Esophagus mucosa (tissue), 1 donor: ENCODE measurements around the gene RNGTT. TPM values are rescaled to one million over a fixed set of nuclear protein-coding genes. Genes with fewer than 3 reads are reported as not detected.

Source experiments
- ATAC-seq: fragments of 200-7000 bp; cut with Tn5 transposase; one replicate; pipeline ENCODE4 v1.9.1; 2020
- total RNA-seq: library from RNA; stranded (reverse); gene quantifications from one replicate; pipeline ENCODE4 v1.2.4, GENCODE V29; 2023
- donor health status: DM: yes; HTN: yes; CAD: no.

The RNGTT gene
- total RNA-seq, 1 donor from 2014 or later = 8.1 TPM

- no peak for ATAC-seq
Measured at GRCh38 chr6:88712243-88712936, 251.0 kb downstream of the RNGTT start.

DNA sequence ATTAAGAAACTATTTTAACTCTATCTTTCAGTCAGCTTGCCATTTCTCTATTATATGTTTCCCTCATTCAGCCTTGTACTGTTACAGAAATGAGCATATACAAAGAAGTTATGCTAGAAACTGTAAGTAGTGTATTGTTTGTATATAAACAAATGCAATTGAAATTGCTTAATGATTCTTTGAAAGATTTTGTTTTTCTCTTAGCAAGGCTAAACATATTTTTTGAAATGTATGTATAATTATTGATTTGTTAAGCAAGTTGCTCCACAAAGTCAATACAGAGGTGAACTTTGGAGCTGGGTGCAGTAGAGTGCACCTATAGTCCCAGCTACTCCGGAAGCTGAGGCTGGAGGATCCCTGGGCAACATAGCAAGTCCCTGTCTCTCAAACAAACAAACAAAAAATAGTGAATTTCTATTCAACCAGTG is 253.6 kb downstream of the RNGTT start:
- no peak for ATAC-seq

- ATAC-seq = no peak
Measured at GRCh38 chr6:88708197-88708744, 255.1 kb downstream of the RNGTT start.

GRCh38 chr6:88705601-88706000 is 257.8 kb downstream of the RNGTT start:
- ATAC-seq = no peak

- no peak for ATAC-seq
Measured at GRCh38 chr6:88704980-88705379, 258.4 kb downstream of the RNGTT start.

DNA sequence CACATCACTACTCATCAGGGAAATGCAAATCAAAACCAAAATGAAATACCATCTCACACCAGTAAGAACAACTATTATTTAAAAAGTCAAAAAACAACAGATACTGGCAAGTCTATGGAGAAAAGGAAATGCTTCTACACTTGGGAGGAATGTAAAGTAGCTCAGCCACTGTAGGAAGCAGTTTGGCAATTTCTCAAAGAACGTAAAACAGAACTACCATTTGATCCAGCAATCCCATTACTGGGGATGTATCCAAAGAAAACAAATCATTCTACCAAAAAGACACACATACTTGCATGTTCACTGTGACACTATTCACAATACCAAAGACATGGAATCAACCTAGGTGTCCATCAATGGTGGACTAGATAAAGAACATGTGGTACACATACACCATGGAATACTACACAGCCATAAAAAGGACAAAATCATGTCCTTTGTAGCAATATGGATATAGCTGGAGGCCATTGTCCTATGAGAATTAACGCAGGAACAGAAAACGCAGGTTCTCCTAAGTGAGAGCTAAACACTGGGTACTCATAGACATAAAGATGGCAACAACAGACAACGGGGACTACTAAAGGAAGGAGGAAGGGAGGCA is 260.4 kb downstream of the RNGTT start:
- ATAC-seq = no peak

DNA sequence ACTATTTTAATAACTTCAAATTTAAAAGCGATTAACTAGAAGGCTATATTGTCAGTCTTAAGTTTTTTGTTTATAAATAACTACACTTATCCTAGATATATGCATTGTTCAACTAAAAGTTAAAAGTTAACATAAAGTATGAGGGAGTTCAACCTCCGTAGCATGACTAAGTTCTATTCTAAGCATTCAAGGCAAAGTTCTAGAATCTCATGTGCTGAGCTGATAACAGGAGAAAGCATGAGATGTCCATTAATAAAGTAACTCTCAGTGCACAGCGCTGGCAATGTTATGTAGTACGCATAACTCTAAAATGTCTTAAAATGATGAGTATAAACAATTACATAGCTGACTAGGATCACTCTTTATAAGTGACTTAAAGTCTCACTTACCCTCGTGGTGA is 264.8 kb downstream of the RNGTT start:
- ATAC-seq = no peak

GRCh38 chr6:88695937-88696336 is 267.5 kb downstream of the RNGTT start:
- no peak for ATAC-seq

DNA sequence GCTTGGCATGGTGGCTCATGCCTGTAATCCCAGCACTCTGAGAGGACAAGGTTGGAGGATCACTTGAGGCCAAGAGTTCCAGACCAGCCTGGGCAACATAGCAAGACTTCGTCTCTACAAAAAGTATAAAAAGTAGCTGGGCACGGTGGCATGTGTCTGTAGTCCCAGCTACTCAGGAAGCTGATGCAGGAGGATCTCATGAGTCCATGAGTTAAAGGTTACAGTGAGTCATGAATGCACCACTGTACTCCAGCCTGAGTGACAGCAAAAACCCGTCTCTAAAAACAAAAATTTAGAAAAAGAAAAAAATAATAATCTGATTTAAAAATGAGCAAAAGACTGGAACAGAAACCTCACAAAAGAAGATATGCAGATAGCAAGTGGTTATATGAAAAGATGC is 279.7 kb downstream of the RNGTT start:
- no peak for ATAC-seq

DNA sequence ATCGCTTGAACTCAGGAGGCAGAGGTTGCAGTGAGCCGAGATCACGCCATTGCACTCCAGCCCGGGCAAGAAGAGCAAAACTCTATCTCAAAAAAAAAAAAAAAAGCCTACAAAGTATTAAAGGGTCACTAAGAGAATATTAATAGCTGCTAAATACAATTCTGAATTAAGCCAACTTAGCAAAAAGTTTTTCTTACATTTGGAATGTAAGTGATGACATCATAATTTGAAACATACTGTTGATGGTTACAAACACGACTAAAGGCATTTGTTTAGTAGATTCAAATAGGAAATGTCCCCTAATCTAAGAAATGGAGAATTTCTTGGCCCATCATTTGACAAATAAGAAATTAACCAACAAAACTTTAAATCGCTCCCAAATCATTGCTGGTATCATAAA is 282.8 kb downstream of the RNGTT start:
- ATAC-seq = no peak

GRCh38 chr6:88679841-88680240 is 283.6 kb downstream of the RNGTT start:
- ATAC-seq = no peak

- no peak for ATAC-seq
Measured at GRCh38 chr6:88677356-88677755, 286.1 kb downstream of the RNGTT start.

DNA sequence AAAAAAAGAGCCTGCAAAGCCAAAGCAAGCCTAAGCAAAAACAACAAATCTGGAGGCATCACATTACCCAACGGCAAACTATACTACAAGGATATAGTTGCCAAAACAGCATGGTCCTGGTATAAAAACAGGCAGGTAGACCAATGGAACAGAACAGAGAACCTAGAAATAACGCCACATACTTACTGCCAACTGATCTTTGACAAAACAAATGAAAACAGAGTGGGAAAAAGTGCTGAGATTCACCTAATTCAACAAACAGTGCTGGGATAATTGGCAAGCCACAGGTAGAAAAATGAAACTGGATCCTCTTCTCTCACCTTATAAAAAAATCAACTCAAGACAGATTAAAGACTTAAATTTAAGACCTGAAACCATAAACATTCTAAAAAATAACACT is 291.8 kb downstream of the RNGTT start:
- ATAC-seq = no peak

DNA sequence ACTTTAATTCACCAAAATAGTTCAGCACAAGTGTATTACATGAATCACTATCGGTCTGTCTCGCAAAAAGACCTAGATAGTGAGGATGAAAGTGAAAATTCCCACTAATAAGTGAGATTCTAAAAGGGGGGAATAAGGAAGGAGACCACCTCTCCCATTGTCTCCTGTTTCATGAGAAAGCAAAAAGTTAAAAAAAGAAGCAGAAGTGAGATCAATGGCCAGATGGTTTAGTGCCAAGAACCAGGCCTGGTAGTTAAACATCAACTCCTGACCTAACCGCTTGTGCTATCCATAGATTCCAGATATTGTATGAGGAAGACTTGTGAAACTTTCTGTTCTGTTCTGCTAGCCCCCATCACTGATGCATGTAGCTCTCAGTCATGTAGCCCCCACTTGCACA is 293.0 kb downstream of the RNGTT start:
- no peak for ATAC-seq

DNA sequence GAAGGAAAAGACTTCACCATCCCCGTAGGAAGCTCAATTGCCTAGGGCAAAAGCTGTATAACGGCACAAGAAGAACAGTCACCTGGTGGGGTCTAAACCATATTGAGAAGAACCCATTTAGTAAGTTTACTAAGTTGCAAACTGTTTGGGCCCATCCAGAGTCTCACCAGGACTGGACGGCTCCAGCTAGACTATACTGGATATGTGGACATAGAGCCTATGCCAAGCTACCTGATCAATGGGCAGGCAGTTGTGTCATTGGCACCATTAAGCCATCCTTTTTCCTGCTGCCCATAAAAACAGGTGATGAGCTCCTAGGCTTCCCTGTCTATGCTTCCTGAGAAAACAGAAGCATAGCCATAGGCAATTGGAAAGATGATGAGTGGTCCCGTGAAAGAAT is 293.9 kb downstream of the RNGTT start:
- ATAC-seq = no peak

DNA sequence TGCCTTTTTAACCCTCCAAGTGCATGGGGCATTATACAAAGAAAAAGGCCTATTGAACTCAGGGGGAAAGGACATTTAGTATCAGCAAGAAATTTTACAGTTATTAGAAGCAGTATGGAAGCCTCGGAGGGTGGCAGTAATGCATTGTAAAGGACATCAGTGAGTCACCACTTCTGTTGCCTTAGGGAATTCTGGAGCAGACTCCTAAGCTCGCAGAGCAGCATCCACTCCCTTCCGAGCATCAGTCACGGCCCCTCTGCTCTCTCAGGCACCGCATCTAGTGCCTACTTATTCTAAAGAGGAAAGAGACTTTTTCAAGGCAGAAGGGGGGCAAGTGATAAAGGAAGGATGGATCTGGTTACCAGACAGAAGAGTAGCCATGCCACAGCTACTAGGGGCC is 296.5 kb downstream of the RNGTT start:
- no peak for ATAC-seq

DNA sequence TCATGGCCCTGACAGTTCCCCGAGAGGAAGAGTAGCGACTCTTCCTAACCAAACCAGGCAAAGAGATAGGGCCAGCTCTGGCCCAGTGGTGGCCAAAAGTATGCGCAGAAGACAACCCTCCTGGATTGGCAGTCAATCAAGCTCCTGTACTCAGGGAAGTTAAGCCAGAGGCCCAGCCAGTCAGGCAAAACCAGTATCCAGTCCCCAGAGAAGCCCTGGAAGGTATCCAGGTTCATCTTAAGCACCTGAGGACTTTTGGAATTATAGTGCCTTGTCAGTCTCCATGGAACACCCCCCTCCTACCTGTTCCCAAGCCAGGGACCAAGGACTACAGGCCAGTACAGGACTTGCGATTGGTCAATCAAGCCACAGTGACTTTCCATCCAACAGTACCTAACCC is 298.3 kb downstream of the RNGTT start:
- no peak for ATAC-seq

GRCh38 chr6:88663801-88664200 is 299.6 kb downstream of the RNGTT start:
- ATAC-seq = no peak

DNA sequence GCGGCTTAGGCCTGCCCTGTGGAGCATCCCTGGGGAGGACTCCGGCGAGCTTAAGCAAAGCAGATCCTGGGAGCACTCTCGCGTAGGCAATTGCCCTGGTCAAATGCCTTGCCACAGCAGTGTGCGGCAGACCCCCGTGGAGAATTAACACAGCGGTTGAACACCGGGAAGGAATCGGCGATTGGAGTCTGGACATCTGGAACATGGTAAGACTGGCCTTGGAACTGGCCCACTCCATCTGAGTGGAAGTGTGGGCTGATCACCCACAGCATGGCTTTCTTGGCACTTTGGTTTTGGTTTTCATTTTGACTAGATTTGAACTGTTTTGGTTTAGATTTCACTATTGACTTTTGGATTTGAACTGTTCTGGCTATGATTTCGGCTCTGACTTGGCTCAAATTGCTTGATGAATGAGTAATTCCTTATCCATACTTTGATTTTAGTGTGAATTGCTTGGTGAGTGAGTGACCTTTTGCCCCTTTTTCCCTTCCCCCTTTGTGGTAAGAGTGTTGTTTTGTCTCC is 300.7 kb downstream of the RNGTT start:
- no peak for ATAC-seq

DNA sequence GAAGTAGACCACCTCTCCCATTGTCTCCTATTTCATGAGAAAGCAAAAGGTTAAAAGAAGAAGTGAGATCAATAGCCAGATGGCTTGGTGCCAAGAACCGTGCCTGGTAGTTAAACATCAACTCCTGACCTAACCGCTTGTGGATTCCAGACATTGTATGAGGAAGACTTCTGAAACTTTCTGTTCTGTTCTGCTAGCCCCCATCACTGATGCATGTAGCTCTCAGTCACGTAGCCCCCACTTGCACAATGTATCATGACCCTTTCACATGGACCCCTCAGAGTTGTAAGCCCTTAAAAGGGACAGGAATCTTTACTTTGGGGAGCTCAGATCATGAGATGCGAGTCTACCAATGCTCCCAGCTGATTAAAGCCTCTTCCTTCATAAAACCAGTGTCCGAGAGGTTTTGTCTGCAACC is 301.2 kb downstream of the RNGTT start:
- no peak for ATAC-seq

DNA sequence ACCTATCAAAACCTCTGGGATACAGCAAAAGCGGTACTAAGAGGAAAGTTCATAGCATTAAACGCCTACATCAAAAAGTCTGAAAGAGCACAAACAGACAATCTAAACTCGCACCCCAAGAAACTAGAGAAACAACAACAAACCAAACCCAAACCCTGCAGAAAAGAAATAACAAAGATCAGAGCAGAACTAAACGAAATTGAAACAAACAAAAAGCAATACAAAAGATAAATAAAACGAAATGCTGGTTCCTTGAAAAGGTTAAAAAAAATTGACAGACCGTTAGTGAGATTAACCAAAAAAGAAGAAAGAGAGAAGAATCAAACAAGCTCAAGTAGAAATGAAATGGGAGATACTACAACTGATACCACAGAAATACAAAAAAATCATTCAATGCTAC is 302.3 kb downstream of the RNGTT start:
- ATAC-seq = no peak

DNA sequence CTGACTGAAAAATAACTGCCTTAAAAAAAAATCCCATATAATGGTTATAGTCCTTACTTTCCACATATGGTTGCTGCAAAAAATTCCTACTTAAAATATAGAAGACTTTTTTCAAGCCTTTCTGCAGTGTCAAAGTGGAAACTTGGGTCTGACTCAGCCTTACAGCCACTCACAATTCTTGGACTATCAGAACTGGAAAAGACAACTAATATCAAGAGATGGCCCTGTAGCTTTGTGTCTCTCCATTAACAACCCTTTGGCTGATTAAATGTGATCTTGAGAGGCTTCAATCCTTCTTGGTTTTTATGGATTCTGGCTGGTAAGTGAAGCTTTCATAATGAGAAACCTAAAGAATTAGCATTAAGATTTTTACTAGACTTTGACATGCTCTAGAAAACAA is 307.8 kb downstream of the RNGTT start:
- no peak for ATAC-seq

DNA sequence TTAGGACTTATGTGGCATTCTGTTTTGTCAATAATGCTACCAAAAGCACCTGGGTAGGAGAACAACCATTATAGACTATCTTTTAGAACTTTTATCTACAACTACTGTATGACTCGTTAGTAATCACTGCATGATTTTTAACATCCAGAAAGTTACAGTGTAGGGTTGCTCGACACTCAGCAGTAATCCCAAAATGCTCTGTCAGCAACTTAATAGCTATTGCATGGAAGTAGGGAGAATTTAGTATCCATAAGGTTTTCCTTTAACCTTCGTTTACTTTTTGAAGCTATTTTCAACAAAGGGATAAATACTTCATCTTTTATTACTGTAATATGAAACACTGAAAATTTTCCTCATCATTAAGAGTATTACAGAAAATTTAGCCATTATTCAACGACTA is 309.5 kb downstream of the RNGTT start:
- ATAC-seq = no peak

DNA sequence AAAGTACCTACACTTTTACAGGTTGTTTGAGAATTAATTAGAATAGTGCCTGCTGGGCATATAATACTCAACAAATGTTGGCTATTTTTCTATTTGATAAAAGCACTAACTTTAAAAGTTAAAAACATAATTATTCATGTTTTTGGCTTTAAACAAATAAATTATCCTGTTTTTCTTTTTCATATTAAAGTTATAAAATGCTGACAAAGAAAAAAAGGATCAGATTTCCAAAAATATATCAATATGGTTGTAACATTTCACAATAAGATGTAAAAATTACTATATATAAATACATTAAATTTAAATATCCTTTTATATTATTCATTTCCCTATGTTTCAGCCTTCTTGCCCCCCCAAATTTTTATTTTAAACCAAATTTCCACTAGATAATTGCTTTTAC is 312.0 kb downstream of the RNGTT start:
- ATAC-seq = no peak
